Ishikawa (cell line): ENCODE measurements around the gene USH1G.

Experiments
- REST ChIP-seq: IDR thresholded peaks from 2 replicates; pipeline ENCODE4 v1.6.1; 2012; ENCODE audit warnings: low read depth, mild to moderate bottlenecking
- TAF1 ChIP-seq: IDR thresholded peaks from 2 replicates; pipeline ENCODE4 v1.6.1; 2012; ENCODE audit warnings: low read depth, mild to moderate bottlenecking
- TCF12 ChIP-seq: IDR thresholded peaks from 2 replicates; pipeline ENCODE4 v1.6.1; 2012; ENCODE audit warnings: low read depth

GRCh38 chr17:74950207-74950606 is 27.2 kb upstream of the USH1G start:
- TF ChIP-seq REST (no peak), TCF12 (no peak), TAF1 (no peak)
